ENCODE results near the gene AHCTF1. TPM values are rescaled to one million over a fixed set of nuclear protein-coding genes. Genes with fewer than 3 reads are reported as not detected.
"Not testable (repeated sequence)": the region's sequence is repeated elsewhere in the genome, so short reads cannot be mapped to it uniquely, and the experiment has no call there.

Gene AHCTF1
- total RNA-seq, 1 donor from 2014 or later, result 31.7 TPM

DNA sequence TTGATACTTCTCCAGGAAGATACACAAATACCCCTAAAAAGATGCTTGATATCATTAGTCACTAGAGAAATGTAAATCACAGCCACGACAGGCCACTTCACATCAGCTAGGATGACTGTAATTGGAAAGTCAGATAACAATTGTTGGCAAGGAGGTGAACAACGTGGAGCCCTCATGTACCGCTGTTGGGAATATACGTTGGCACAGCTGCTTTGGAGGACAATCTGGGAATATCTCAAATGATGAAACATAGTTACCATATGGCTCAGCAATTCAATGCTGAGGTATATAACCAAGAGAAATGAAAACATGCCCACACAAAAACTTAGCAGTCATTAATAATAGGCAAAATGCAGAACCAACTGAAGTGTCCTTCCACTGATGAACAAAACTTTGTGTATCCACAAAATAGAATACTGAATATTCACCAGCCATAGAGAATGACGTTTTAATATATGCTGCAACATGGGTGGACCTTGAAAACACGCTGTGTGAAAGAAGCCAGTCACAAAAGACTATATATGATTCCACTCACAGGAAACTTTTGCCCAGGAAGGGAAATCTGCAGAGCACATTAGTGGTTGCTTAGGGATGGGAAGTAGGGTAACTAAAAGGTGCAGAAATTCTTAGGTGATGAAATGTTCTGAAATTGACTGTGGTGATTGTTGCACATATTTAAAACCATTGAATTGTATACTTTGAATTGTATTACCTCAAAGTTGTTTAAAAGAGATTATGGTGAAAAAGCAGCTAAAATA is 95.4 kb downstream of the AHCTF1 start:
- DNase-seq, result peak; percentile 30

DNA sequence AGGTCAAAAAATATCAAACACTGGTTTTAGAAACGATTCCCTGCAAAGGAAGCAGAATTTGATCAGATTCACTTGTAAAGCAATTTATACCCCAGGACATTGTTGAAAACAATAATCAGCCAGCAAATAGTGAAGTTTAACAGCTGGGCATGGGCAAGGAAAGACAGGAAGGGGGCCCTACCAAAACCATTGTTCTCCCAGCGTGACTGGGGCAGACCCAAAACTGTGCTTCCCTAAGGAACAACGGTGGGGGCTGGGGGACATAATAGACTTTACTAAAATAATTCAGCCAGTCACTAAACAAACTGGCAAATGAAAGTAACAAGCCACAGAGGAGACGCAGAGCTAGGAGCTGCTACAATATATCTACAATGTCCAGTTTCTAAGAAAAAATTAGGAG is 100.2 kb downstream of the AHCTF1 start:
- DNase-seq, result peak; percentile 67

DNA sequence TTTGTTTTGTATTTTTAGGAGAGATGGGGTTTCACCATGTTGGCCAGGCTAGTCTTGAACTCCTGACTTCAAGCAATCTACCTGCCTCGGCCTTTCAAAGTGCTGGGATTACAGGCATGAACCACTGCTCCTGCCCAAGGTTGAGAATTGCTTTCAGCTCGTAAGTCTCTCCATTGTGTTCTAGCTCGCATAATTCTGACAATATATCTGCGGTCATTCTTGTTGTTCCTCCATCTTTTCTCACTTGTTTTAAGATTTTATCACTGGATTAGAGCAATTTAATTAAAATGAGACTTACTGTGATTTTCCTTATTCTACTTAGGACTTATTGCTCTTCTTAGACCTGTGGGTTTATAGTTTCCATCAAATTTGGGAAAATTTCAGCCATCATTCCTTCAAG is 102.9 kb downstream of the AHCTF1 start:
- no peak for DNase-seq

DNA sequence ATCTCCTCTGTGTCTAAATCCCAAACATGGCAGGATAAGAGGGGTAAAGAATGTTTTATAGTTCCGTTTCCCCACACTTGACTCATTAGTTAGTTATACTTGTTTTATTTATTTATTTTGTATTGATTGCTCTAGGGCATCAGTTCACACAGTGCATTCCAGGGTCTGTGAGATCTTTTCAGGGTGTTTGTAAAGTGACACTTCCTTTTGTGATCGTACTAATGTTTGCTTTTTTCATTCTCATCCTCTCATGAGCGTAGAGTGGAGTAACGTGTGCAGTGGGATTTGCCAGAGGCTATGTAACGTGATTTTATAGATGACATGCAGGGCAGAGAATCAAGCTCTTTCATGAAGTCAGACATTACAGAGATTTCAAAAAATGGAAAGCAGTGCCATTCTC is 104.4 kb downstream of the AHCTF1 start:
- no peak for DNase-seq

DNA sequence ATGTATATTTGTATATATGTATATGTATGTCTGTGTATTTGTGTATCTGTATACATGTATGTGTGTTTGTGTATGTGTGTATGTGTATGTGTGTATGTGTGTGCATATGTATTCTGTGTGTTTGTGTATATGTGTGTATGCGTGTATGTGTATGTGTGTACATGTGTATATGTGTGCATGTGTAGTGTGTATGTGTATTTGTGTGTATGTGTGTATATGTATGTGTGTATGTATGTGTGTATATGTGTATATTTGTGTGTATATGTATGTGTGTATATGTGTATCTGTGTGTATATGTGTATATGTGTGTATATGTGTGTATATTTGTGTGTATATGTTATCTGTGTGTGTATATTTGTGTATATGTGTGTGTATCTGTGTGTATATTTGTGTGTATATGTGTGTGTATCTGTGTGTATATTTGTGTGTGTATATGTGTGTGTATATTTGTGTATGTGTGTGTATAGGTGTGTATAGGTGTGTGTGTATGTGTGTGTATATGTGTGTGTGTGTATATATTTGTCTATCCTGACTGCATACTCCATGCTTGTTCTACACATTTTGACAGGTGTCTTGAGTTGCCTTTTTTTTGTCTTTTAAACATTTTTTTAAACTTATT is 106.1 kb downstream of the AHCTF1 start:
- no peak for DNase-seq

DNA sequence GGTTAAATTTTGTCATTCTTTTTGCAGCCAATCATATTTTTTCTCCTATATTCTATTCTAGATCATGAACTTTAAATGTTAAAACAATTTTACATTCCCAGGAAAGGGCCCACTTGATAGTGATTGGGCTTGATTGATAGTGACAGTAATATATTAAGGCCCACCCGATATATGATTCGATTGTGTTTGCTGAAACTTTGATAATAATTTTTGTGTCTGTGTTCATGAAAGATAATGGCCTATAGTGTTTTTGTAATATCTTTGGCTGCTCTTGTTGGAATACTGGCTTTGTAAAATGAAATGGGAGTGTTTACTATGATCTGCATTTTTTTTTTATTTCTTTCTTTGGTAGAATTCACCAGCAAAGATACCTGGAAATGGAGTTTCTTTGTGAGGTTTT is 107.2 kb downstream of the AHCTF1 start:
- no peak for DNase-seq

DNA sequence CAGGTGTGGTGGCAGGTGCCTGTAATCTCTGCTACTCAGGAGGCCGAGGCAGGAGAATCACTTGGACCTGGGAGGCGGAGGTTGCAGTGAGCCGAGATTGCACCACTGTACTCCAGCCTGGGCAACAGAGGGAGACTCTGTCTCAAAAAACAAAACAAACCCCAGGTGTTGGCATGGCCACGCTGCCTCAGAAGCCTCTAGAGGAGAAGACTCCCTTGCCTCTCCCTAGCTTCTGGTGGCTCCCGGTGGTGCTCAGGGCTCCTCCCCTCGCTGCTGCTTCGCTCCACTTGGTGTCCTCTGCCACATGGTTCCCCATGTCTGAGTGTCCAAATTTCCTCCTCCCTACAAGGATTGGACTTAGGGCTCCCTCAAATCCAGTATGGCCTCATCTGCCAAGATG is 109.6 kb downstream of the AHCTF1 start:
- DNase-seq, result not testable (repeated sequence)

DNA sequence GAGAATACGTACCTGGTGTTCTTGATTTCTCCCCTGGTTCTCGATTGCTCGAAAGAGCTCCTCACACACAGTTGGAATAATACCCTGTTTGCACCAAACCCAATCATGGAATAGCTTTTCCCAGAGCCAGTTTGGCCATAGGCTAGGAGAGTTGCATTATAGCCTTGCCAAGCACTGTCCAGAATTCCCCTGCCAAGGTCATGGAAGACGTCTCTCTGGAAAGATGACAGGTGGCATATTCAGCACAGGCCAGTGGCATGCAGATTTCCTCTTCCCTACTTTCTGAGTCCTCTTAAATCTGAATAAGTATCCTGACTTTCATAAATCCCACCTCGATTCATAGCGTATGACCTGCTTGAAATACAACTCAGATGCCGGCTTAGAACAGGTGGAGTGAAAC is 111.1 kb downstream of the AHCTF1 start:
- DNase-seq, result no peak

DNA sequence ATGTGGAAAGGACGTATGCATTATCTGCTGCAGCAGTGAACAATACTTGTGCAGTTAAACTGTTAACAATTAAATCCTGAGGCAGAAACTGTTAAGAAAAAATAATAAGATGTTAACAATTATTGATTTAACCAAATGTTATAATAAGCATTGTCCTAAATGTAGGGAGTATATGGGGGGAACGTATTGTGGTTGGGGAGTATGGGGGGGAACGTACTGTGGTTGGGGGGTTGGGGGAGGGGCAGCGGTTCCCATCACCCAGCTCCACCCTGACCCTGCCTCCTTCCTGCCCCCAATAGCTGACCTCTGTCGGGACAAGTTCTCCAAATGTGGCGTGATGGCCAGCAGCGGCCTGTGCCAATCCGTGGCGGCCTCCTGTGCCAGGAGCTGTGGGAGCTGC is 114.0 kb downstream of the AHCTF1 start:
- peak; percentile 36 for DNase-seq

DNA sequence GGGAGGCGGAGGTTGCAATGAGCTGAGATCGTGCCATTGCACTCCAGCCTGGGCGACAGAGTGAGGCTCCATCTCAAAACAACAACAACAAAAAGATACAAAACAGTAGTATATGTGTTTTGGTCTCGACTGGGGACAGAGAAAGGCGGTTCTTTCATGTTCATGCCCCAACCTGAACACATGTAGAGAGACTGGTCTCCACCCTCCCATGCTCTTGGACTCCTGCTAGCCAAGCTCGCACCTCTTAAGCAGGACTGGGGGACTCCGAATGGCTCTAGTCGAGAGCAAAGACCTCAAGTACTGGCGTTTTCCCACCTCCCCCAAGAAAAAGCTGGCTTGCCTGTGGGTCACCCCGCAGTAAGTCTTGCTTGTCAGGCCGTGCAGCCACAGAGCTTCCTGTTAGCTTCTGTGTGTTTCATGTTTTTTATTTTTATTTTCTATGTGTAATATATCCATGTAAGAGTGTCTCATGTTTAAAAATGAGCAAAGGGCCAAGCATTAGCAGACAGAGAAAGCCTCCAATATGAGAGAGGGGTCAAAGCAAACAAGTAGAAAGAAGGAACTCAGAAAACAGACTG is 116.0 kb downstream of the AHCTF1 start:
- DNase-seq, result no peak

DNA sequence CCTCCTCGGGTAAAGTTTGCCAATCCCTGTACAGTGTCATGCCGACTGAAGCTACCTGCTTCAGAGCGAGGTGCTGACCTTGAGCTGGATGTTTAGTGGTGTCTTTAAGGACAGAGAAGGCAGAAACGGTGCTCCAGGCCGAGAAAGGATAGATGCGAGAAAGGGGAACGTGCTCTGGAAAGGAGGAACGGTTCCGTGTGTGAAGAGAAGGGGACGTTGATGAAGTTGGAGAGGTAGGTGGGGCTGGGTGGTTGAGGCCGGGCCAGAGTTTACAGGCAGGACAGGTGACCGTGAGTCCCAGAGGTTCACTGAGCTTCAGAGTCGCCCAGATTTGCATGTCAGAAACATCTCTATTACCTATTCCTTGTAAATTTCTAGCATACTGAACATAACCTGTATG is 116.9 kb downstream of the AHCTF1 start:
- DNase-seq, result no peak

DNA sequence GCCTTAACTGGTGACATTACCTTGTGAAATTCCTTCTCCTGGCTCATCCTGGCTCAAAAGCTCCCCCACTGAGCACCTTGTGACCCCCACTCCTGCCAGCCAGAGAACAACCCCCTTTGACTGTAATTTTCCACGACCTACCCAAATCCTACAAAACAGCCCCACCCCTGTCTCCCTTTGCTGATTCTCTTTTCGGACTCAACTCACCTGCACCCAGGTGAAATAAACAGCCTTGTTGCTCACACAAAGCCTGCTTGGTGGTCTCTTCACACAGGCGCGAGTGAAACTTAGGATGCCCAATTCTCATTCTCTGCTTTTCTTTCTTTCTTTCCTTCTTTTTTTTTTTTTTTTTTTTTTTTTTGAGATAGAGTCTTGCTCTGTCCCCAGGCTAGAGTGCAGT is 118.4 kb downstream of the AHCTF1 start:
- DNase-seq, result not testable (repeated sequence)

DNA sequence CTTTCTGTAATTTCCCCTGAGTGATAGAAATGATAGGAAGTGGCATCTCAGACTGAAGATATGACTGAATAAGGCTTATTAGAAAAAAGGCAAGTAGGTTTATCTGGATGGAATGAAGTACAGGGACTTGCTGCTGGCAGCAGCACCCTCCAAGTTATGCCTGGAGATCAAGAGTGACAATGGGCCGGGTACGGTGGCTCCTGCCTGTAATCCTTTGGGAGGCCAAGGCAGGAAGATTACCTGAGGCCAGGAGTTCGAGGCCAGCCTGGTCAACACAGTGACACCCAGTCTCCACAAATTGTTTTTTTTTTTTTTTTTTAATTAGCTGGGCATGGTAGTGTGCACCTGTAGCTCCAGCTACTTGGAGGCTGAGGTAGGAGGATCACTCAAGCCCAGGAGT is 119.8 kb downstream of the AHCTF1 start:
- no peak for DNase-seq

DNA sequence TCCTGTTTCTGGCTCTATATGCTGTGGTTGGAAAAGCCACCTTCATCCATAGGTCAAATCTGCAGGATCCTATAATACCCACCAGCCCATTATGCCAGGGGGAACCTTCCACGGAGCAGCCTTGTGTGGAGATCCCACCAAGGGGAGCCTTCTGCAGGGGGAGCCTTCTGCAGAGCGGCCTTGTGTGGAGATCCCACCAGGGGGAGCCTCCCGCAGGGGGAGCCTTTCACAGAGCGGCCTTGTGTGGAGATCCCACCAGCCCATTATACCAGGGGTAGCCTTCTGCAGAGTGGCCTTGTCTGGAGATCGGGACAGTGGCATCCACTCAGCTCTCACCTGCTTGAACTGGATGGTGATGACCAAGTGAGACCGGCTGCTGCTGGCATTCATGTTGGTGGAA is 122.3 kb downstream of the AHCTF1 start:
- peak; percentile 17 for DNase-seq

DNA sequence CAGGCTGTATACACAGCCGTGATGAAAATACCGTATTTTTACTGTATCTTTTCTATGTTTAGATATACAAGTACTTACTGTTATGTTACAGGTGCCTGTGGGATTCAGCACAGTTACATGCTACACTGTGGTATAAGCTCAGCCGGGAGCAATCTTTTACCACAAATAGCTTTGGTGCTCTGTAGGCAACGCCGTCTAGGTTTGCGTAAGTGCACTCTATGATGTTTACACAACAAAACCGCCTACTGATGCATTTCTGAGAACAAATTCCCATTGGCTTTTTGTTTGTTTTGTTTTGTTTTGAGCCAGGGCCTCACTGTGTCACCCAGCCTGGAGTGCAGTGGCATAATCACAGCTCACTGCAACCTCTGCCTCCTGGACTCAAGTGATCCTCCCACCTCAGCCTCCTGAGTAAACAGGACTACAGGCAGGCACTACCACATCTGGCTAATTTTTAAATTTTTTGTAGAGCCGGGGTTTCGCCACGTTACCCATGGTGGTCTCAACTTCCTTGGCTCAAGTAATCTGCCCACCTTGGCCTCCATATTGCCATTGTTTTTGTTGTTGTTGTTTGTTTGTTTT is 126.5 kb downstream of the AHCTF1 start:
- no peak for DNase-seq

DNA sequence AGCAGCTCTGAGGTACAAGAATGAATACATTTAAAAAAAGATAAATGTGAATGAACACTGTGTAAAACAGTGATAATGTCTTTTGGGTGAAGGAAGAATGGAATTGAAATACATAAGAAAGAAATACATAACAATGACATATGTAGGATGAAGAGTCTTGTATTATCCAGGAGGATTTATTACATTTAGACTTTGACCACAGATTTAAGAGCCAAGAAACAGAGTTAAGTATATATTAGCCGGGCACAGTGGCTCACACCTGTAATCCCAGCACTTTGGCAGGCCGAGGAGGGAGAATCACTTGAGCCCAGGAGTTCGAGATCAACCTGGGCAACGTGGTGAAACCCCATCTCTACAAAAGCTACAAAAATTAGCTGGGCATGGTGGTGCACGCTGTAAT is 127.9 kb downstream of the AHCTF1 start:
- no peak for DNase-seq

DNA sequence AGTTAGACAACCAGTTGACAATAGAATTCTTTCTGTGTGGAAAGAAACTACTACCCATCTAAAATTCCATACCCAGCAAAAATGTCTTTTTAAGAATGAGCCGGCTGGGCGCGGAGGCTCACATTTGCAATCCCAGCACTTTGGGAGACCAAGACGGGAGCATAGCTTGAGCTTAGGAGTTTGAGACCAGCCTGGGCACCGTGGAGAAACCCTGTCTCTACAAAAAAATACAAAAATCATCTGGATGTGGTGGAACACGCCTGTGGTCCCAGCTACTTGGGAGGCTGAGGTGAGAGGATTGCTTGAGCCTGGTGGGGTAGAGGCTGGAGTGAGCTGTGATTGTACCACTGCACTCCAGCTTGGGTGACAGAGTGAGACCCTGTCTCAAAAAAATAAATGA is 128.4 kb downstream of the AHCTF1 start:
- DNase-seq, result no peak

DNA sequence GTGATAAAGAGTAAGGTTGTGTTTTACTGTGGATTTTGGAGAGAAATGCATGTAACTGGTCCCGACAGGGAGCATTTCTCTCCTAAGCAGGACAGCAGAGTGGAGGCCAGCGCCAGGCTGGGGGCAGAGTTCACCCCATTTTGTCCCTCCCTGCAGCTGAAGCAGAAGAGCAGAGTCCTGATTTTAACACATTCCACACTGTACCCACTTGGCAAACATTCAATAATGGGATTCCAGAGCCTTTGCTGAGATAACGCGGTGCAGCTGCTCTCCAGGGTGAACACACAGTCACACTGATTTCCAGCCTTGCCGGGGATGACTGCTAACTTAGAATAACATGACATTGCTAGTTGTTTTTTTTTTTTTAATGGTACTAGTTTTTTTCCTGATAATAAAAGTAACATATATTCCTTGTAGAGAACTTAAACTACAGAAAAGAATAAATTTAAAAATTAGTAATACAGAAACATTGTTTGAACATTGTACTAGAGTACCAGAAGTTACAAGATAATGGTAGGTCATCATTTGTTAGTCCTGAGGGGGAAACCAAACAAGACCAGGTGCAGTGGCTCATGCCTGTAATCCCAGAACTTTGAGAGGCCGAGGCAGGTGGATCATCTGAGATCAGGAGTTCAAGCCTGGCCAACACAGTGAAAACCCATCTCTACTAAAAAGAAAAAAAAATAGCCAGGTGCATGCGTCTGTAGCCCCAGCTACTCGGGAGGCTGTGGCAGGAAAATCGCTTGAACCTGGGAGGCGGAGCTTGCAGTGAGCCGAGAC is 130.3 kb downstream of the AHCTF1 start:
- DNase-seq, result no peak

DNA sequence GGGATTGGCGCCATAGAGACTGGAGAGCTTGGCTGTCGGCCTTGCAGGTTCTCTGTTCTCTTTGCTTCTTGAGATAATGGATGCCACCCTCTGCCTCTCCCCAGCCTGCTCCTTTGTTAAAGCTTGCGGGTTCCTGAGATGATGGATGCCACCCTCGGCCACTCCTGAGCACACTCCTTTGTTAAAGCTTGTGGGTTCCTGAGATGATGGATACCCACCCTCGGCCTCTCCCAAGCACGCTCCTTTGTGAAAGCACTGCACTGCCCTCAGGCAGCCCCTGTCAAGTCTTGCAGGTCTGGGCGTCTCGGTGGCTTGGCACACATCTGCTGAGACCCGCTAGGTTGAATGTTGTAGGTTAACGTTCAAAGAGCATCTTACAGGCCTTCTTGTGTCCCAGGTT is 131.0 kb downstream of the AHCTF1 start:
- no peak for DNase-seq

DNA sequence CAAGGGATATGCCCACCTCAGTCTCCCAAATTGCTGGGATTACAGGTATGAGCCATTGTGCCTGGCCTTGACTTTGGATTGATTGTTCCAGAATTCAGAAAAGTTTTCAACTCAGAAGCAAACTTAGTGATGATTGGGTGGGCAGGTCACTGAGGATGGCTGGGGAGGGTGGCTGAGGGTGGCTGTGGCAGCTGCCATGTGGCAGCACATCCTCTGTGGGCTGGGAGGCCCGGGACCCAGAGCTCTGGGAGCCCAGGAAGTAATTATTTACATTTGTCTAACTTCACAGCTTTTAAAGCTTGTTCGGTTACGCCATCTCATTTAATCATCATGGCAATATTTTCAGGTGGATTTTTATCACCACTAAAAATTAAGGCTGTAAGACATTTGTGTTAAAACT is 131.4 kb downstream of the AHCTF1 start:
- no peak for DNase-seq

DNA sequence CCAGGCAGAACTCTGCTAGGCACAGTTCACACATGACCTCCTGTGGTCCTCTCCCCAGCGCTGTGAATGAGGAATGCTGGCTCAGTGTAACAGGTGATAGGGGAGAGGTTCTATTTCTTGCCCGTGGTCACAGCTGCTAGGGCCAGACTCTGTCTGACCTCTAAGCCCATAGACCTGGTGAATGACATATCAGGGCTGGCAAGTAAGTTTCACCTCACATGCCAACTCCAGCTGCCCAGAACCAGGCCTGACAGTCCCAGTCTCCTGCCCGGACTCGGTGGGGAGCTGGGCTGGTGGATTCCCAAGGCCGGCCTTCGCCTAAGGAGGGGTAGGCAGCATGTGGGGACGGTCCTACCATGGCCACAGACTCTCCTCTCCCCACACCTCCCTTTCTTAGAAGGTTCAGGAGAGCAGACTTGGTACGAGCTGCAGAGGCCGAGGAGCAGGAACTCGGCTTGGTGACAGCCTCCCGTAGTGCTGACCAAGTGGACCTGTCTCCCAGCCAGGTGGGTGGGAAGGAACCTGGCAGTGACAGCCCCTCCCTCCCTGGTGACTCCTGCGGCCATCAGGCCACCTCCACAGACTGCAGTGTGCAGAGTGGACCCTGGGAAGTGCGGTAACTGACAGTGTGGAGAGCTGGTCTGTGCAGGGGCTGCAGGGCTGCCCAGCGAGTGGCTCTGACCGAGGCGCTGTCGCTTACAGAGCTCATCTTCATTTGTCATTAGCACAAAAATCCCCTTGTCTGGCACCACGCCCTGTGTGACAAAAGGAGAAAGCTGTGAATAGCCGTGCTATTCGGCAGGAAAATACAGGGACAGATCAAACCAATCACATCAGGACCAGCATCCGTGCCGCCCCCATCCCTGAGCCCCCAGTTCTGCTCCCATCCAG is 132.9 kb downstream of the AHCTF1 start:
- DNase-seq, result no peak

DNA sequence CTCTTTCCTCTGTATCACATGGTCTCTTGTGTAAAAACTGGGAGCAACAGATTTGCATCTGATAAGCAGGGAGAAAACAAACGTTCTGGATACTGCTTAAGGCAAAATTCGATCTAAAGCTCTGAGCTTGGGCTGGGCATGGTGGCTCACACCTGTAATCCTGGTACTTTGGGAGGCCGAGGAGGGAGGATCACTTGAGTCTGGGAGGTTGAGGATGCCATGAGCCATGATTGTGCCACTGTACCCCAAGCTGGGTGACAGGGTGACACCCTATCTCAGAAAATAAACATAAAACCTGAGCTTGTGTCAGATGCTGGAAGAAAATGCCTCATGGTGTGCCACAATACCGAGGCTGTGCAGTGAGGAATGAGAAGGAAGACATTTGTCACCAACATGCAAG is 133.6 kb downstream of the AHCTF1 start:
- no peak for DNase-seq
